ENCODE measurements around the gene LPIN3.

DNA sequence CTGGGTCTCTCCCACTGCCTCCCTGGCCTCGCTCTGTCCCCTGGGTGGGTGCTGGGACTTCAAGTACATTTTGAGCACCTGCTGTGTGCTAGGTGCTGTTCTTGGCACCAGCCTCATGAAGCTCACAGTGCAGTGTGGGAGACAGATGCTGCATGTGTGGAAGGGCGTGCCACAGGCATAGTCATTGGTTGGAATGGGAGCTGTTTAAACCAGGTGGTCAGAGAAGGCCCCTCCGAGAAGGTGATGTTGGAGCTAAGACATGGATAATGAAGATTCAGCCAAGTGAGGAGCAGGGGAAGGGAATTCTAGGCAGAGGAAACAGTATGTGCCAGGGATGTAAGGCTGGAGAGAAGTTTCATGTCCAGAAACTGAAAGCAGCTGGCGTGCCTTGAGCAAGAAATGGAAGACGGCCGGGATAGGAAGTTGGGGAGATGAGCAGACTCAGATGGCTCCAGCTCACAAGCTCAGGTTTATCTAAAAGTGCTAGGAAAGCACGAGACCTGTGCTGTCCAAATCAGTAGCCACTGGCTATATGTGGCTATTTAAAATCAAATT is 9.9 kb downstream of the LPIN3 start:
- TF ChIP-seq SMC3 (IDR thresholded peaks at IDR 0.05; ENCODE audit: low read depth, low read length) (no peak), SIN3A (IDR thresholded peaks at IDR 0.05; ENCODE audit: borderline replicate concordance, low read depth, low read length) (no peak), TCF12 (IDR thresholded peaks at IDR 0.05) (no peak), TAF1 (IDR thresholded peaks at IDR 0.05; ENCODE audit: borderline replicate concordance, low read depth, low read length) (no peak), POLR2AphosphoS5 (IDR thresholded peaks at IDR 0.05; ENCODE audit: low read depth, low read length) (no peak)
- TF ChIP-seq, protein P1, sequence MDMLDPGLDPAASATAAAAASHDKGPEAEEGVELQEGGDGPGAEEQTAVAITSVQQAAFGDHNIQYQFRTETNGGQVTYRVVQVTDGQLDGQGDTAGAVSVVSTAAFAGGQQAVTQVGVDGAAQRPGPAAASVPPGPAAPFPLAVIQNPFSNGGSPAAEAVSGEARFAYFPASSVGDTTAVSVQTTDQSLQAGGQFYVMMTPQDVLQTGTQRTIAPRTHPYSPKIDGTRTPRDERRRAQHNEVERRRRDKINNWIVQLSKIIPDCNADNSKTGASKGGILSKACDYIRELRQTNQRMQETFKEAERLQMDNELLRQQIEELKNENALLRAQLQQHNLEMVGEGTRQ (IDR thresholded peaks at IDR 0.05; ENCODE audit: borderline replicate concordance, low read depth, low read length): no peak
- TF ChIP-seq, protein P2, sequence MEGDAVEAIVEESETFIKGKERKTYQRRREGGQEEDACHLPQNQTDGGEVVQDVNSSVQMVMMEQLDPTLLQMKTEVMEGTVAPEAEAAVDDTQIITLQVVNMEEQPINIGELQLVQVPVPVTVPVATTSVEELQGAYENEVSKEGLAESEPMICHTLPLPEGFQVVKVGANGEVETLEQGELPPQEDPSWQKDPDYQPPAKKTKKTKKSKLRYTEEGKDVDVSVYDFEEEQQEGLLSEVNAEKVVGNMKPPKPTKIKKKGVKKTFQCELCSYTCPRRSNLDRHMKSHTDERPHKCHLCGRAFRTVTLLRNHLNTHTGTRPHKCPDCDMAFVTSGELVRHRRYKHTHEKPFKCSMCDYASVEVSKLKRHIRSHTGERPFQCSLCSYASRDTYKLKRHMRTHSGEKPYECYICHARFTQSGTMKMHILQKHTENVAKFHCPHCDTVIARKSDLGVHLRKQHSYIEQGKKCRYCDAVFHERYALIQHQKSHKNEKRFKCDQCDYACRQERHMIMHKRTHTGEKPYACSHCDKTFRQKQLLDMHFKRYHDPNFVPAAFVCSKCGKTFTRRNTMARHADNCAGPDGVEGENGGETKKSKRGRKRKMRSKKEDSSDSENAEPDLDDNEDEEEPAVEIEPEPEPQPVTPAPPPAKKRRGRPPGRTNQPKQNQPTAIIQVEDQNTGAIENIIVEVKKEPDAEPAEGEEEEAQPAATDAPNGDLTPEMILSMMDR (IDR thresholded peaks at IDR 0.05): no peak
- TF ChIP-seq, protein P3, sequence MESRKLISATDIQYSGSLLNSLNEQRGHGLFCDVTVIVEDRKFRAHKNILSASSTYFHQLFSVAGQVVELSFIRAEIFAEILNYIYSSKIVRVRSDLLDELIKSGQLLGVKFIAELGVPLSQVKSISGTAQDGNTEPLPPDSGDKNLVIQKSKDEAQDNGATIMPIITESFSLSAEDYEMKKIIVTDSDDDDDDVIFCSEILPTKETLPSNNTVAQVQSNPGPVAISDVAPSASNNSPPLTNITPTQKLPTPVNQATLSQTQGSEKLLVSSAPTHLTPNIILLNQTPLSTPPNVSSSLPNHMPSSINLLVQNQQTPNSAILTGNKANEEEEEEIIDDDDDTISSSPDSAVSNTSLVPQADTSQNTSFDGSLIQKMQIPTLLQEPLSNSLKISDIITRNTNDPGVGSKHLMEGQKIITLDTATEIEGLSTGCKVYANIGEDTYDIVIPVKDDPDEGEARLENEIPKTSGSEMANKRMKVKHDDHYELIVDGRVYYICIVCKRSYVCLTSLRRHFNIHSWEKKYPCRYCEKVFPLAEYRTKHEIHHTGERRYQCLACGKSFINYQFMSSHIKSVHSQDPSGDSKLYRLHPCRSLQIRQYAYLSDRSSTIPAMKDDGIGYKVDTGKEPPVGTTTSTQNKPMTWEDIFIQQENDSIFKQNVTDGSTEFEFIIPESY (IDR thresholded peaks at IDR 0.05; ENCODE audit: borderline replicate concordance, low read depth): no peak
